Measurements from ENCODE around the gene RGS10.

RGS10 gene

DNA sequence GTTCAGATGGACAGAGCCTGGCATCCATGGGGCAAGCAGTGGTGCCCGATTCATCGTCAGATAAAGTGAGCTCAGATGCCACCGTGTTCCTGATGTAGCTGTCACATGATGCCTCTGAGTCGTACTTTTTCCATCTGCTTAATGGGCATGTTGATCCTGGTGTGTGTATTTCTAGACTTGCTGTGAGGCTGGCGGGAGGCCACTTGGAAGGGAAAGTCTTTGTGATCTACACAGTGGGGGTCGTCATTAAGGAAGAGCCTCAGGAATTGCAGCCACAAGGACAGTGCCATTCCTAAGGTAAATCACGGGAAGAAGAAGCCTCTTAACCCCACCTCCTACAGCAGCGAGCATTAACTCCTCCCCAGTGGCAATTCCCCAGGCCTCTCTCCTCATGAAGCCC is 63.0 kb downstream of the RGS10 start:
- Histone ChIP-seq H2BK15ac (ENCODE audit: low read length) (no peak overlapping the region), H3K18ac (ENCODE audit: low read length) (no peak overlapping the region), H4K8ac (ENCODE audit: low read depth, low read length) (no peak overlapping the region), H2BK5ac (ENCODE audit: low read length) (no peak overlapping the region), H3K4me3 (ENCODE audit: low read length in 2 of 2) (no peak overlapping the region), H3K27ac (replicated peaks; ENCODE audit: low read length) (no peak overlapping the region), H2AK5ac (ENCODE audit: low read depth, low read length) (no peak overlapping the region), H2BK120ac (ENCODE audit: low read depth, low read length) (no peak overlapping the region), H3K14ac (ENCODE audit: low read length) (no peak overlapping the region), H3K9me3 (replicated peaks in 1 of 2; ENCODE audit: control insufficient read depth in 2 of 2, insufficient read depth in 1 of 2, low read depth in 1 of 2, low read length in 2 of 2) (no peaks in the 10 kb centered on the region), H3K23ac (ENCODE audit: low read depth, low read length, poor library complexity) (no peak overlapping the region), H2BK12ac (ENCODE audit: low read length) (no peak overlapping the region), H2AFZ (ENCODE audit: low read length) (no peak overlapping the region), H3K4me1 (ENCODE audit: control insufficient read depth in 2 of 2, insufficient read depth in 1 of 2, low read depth in 1 of 2, low read length in 2 of 2) (peaks cover 4 to 18% of the 10 kb centered on the region in 2 donors), H3K4ac (ENCODE audit: low read length) (no peak overlapping the region), H3K9ac (ENCODE audit: low read depth, low read length, poor library complexity) (no peak overlapping the region), H4K91ac (ENCODE audit: low read depth, low read length, poor library complexity) (no peak overlapping the region), H3K4me2 (ENCODE audit: insufficient read depth, low read length, poor library complexity, severe bottlenecking) (no peak overlapping the region), H3K36me3 (replicated peaks in 1 of 2; ENCODE audit: control insufficient read depth in 2 of 2, insufficient read depth in 2 of 2, low read length in 2 of 2) (no peaks in the 10 kb centered on the region), H3K79me1 (ENCODE audit: low read depth, low read length) (no peaks in the 10 kb centered on the region), H3K27me3 (ENCODE audit: control insufficient read depth in 3 of 3, insufficient read depth in 3 of 3, low read depth in 1 of 3, low read length in 3 of 3) (peaks cover 0 to 41% (median 0%) of the 10 kb centered on the region in 3 experiments)
- no CpG with 5 or more reads among the region's 8 CpGs for WGBS, 2 donors (ENCODE audit: extremely low coverage in 2 of 2, insufficient read length in 2 of 2, insufficient replicate concordance in 1 of 2)
- peak; percentile 17 for DNase-seq (ENCODE audit: low spot score)

DNA sequence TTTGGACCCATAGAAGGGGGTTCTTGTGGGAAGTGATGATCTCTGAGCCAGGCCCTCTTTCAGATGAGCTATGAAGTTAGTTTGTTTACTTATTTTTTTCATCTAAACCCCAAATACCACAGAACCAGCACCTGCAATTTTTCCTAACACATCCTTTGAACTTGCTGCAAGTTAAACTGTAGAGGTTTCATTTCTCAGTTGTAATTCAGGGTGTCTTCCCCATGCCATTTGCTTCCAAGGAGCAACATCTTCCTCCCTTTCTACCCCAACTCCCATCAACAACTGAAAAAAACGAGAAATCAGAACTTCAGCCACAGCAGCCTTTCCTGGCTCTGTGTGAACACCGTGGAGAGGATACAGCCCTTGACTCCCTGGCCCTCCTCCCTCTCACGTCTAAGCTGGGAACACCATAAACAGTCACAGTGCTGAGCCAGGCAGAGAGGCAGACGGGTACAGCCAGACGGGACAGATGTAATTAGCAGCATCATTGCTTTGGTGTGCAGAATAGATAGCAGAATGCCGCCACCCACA is 63.6 kb downstream of the RGS10 start:
- no peak overlapping the region for H3K18ac ChIP-seq (ENCODE audit: low read length)
- H3K27me3 ChIP-seq (ENCODE audit: control insufficient read depth in 3 of 3, insufficient read depth in 3 of 3, low read depth in 1 of 3, low read length in 3 of 3) = peaks cover 0 to 41% (median 0%) of the 10 kb centered on the region in 3 experiments
- peaks cover 4 to 18% of the 10 kb centered on the region in 2 donors for H3K4me1 ChIP-seq (ENCODE audit: control insufficient read depth in 2 of 2, insufficient read depth in 1 of 2, low read depth in 1 of 2, low read length in 2 of 2)
- H2BK5ac ChIP-seq (ENCODE audit: low read length) = no peak overlapping the region
- H3K36me3 ChIP-seq (replicated peaks in 1 of 2; ENCODE audit: control insufficient read depth in 2 of 2, insufficient read depth in 2 of 2, low read length in 2 of 2) = no peaks in the 10 kb centered on the region
- H3K4me3 ChIP-seq (ENCODE audit: low read length in 2 of 2) = peak overlapping the region in 1 of 2 donors; percentile 22
- no peak overlapping the region for H4K91ac ChIP-seq (ENCODE audit: low read depth, low read length, poor library complexity)
- H3K9ac ChIP-seq (ENCODE audit: low read depth, low read length, poor library complexity) = no peak overlapping the region
- no peak overlapping the region for H3K23ac ChIP-seq (ENCODE audit: low read depth, low read length, poor library complexity)
- H3K9me3 ChIP-seq (replicated peaks in 1 of 2; ENCODE audit: control insufficient read depth in 2 of 2, insufficient read depth in 1 of 2, low read depth in 1 of 2, low read length in 2 of 2) = no peaks in the 10 kb centered on the region
- WGBS, 2 donors (ENCODE audit: extremely low coverage in 2 of 2, insufficient read length in 2 of 2, insufficient replicate concordance in 1 of 2) = no CpG with 5 or more reads among the region's 6 CpGs
- no peak overlapping the region for H2BK120ac ChIP-seq (ENCODE audit: low read depth, low read length)
- H3K27ac ChIP-seq (replicated peaks; ENCODE audit: low read length) = no peak overlapping the region
- no peak overlapping the region for H4K8ac ChIP-seq (ENCODE audit: low read depth, low read length)
- H3K4ac ChIP-seq (ENCODE audit: low read length) = no peak overlapping the region
- no peak overlapping the region for H2BK15ac ChIP-seq (ENCODE audit: low read length)
- no peak overlapping the region for H2AK5ac ChIP-seq (ENCODE audit: low read depth, low read length)
- H3K79me1 ChIP-seq (ENCODE audit: low read depth, low read length) = no peaks in the 10 kb centered on the region
- DNase-seq (ENCODE audit: low spot score) = no peak
- H3K4me2 ChIP-seq (ENCODE audit: insufficient read depth, low read length, poor library complexity, severe bottlenecking) = no peak overlapping the region
- H3K14ac ChIP-seq (ENCODE audit: low read length) = no peak overlapping the region
- H2AFZ ChIP-seq (ENCODE audit: low read length) = no peak overlapping the region
- H2BK12ac ChIP-seq (ENCODE audit: low read length) = no peak overlapping the region

DNA sequence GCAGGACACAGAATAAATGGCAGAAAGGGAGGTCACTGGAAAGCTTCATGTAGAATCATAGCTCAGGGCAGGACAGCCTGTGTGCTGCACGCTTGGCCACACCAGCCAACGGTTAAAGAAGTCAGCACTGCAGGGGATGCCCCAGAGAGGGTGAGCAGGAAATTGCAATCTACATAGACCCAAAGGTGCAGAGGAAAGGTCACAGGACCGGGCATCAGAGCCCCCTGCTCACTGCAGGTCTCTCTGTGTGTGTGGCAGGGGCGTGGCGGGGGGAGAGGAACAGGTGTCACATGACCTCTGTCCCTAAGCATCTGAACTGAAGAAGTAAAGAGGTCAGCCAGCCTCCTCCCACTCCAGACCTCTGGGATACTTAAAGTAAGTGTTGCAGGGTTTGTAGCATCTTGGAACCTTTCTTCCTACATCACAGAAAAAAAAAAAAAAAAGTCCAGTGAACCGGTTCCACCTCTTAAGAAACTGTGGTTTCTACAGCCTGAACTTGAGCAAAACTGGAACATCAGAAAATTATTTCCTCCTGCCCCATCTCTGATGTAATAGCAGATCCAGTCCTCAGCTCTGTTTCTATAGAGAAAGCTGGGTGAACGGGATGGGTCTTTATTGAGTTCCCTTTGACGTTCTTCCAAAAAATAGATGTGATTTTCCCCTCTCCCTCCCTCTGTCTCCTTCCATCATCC is 64.3 kb downstream of the RGS10 start:
- WGBS, 2 donors (ENCODE audit: extremely low coverage in 2 of 2, insufficient read length in 2 of 2, insufficient replicate concordance in 1 of 2) = no CpG with 5 or more reads among the region's 8 CpGs
- Histone ChIP-seq H3K23ac (ENCODE audit: low read depth, low read length, poor library complexity) (no peak overlapping the region), H3K27me3 (ENCODE audit: control insufficient read depth in 3 of 3, insufficient read depth in 3 of 3, low read depth in 1 of 3, low read length in 3 of 3) (peaks cover 0 to 41% (median 0%) of the 10 kb centered on the region in 3 experiments)

DNA sequence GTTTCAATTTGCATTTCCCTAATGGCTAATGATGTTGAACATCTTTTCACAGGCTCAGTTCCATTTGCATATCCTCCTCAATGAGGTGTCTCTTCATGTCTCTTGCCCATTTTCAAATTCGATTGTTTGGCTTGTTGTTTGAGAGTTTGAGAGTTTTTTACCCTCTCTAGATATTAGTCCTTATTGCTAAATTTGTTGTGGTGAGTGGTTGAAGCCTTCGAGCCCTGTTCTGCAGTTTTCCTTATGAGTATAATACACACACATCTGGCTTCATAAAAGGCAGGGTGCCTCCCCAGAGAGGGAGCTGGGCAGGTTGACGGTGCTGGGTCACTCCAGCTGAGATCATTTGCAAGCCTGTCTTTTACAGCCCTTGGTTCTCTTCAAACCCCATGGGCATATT is 65.1 kb downstream of the RGS10 start:
- Histone ChIP-seq H3K27me3 (ENCODE audit: control insufficient read depth in 3 of 3, insufficient read depth in 3 of 3, low read depth in 1 of 3, low read length in 3 of 3) (peaks cover 0 to 41% (median 0%) of the 10 kb centered on the region in 3 experiments), H2BK5ac (ENCODE audit: low read length) (no peak overlapping the region), H3K18ac (ENCODE audit: low read length) (no peak overlapping the region), H3K23ac (ENCODE audit: low read depth, low read length, poor library complexity) (no peak overlapping the region), H3K4me3 (ENCODE audit: low read length in 2 of 2) (no peak overlapping the region), H3K4ac (ENCODE audit: low read length) (no peak overlapping the region), H2BK15ac (ENCODE audit: low read length) (no peak overlapping the region), H2BK12ac (ENCODE audit: low read length) (no peak overlapping the region), H2AK5ac (ENCODE audit: low read depth, low read length) (no peak overlapping the region), H3K9ac (ENCODE audit: low read depth, low read length, poor library complexity) (no peak overlapping the region), H4K8ac (ENCODE audit: low read depth, low read length) (no peak overlapping the region), H2AFZ (ENCODE audit: low read length) (no peak overlapping the region), H3K14ac (ENCODE audit: low read length) (no peak overlapping the region), H3K27ac (replicated peaks; ENCODE audit: low read length) (no peak overlapping the region), H3K79me1 (ENCODE audit: low read depth, low read length) (no peaks in the 10 kb centered on the region), H3K9me3 (replicated peaks in 1 of 2; ENCODE audit: control insufficient read depth in 2 of 2, insufficient read depth in 1 of 2, low read depth in 1 of 2, low read length in 2 of 2) (no peaks in the 10 kb centered on the region), H4K91ac (ENCODE audit: low read depth, low read length, poor library complexity) (no peak overlapping the region), H3K4me2 (ENCODE audit: insufficient read depth, low read length, poor library complexity, severe bottlenecking) (no peak overlapping the region), H2BK120ac (ENCODE audit: low read depth, low read length) (no peak overlapping the region), H3K4me1 (ENCODE audit: control insufficient read depth in 2 of 2, insufficient read depth in 1 of 2, low read depth in 1 of 2, low read length in 2 of 2) (peaks cover 4 to 18% of the 10 kb centered on the region in 2 donors), H3K36me3 (replicated peaks in 1 of 2; ENCODE audit: control insufficient read depth in 2 of 2, insufficient read depth in 2 of 2, low read length in 2 of 2) (no peaks in the 10 kb centered on the region)
- WGBS, 2 donors (ENCODE audit: extremely low coverage in 2 of 2, insufficient read length in 2 of 2, insufficient replicate concordance in 1 of 2) = no CpG with 5 or more reads among the region's 3 CpGs
- no peak for DNase-seq (ENCODE audit: low spot score)

More for the DNA sequence above, 64.3 kb downstream of the RGS10 start:
- H3K4me3 ChIP-seq (ENCODE audit: low read length in 2 of 2) = no peak overlapping the region
- H2AK5ac ChIP-seq (ENCODE audit: low read depth, low read length) = no peak overlapping the region
- H2BK120ac ChIP-seq (ENCODE audit: low read depth, low read length) = no peak overlapping the region
- no peak overlapping the region for H3K18ac ChIP-seq (ENCODE audit: low read length)
- H3K36me3 ChIP-seq (replicated peaks in 1 of 2; ENCODE audit: control insufficient read depth in 2 of 2, insufficient read depth in 2 of 2, low read length in 2 of 2) = no peaks in the 10 kb centered on the region
- H3K4me1 ChIP-seq (ENCODE audit: control insufficient read depth in 2 of 2, insufficient read depth in 1 of 2, low read depth in 1 of 2, low read length in 2 of 2) = peaks cover 4 to 18% of the 10 kb centered on the region in 2 donors
- H3K4ac ChIP-seq (ENCODE audit: low read length) = no peak overlapping the region
- no peak for DNase-seq (ENCODE audit: low spot score)
- H2BK12ac ChIP-seq (ENCODE audit: low read length) = no peak overlapping the region
- no peak overlapping the region for H4K8ac ChIP-seq (ENCODE audit: low read depth, low read length)
- H3K27ac ChIP-seq (replicated peaks; ENCODE audit: low read length) = no peak overlapping the region
- no peak overlapping the region for H2BK15ac ChIP-seq (ENCODE audit: low read length)
- no peak overlapping the region for H3K9ac ChIP-seq (ENCODE audit: low read depth, low read length, poor library complexity)
- no peak overlapping the region for H3K14ac ChIP-seq (ENCODE audit: low read length)
- no peak overlapping the region for H3K4me2 ChIP-seq (ENCODE audit: insufficient read depth, low read length, poor library complexity, severe bottlenecking)
- H3K79me1 ChIP-seq (ENCODE audit: low read depth, low read length) = no peaks in the 10 kb centered on the region
- H4K91ac ChIP-seq (ENCODE audit: low read depth, low read length, poor library complexity) = no peak overlapping the region
- H2AFZ ChIP-seq (ENCODE audit: low read length) = no peak overlapping the region
- H2BK5ac ChIP-seq (ENCODE audit: low read length) = no peak overlapping the region
- H3K9me3 ChIP-seq (replicated peaks in 1 of 2; ENCODE audit: control insufficient read depth in 2 of 2, insufficient read depth in 1 of 2, low read depth in 1 of 2, low read length in 2 of 2) = no peaks in the 10 kb centered on the region

Data from neuronal stem cell (in vitro differentiated cells).